HG03432 (cell line): Measurements from ENCODE around the gene LEP.
A peak's percentile ranks its signal among the peaks of the same experiment; 100 is the strongest.

Experiments used
- ATAC-seq: cut with Tn5 transposase; IDR thresholded peaks from one replicate; pipeline ENCODE4 v1.9.1; 2021; ENCODE audit warnings: mild to moderate bottlenecking, moderate library complexity; ENCODE audit not compliant: unreplicated experiment

LEP gene

DNA sequence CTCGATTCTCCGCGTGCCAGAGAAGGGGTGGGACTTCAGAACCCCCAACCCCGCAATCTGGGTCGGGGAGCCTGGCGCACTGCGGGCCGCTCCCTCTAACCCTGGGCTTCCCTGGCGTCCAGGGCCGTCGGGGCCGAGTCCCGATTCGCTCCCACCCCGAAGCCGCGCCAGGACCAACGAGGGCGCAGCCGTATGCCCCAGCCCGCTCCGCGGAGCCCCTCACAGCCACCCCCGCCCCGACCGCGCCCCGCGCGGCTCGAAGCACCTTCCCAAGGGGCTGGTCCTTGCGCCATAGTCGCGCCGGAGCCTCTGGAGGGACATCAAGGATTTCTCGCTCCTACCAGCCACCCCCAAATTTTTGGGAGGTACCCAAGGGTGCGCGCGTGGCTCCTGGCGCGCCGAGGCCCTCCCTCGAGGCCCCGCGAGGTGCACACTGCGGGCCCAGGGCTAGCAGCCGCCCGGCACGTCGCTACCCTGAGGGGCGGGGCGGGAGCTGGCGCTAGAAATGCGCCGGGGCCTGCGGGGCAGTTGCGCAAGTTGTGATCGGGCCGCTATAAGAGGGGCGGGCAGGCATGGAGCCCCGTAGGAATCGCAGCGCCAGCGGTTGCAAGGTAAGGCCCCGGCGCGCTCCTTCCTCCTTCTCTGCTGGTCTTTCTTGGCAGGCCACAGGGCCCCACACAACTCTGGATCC lies at the start of gene LEP:
Gene LEP (plus strand): TSS at position 583 of the 691 bp plus-strand sequence. CDS start 10,741 bp downstream, outside the sequence.
- no peak for ATAC-seq

GRCh38 chr7:128192497-128193142 lies 48.5 kb upstream of the LEP start:
- no peak for ATAC-seq

DNA sequence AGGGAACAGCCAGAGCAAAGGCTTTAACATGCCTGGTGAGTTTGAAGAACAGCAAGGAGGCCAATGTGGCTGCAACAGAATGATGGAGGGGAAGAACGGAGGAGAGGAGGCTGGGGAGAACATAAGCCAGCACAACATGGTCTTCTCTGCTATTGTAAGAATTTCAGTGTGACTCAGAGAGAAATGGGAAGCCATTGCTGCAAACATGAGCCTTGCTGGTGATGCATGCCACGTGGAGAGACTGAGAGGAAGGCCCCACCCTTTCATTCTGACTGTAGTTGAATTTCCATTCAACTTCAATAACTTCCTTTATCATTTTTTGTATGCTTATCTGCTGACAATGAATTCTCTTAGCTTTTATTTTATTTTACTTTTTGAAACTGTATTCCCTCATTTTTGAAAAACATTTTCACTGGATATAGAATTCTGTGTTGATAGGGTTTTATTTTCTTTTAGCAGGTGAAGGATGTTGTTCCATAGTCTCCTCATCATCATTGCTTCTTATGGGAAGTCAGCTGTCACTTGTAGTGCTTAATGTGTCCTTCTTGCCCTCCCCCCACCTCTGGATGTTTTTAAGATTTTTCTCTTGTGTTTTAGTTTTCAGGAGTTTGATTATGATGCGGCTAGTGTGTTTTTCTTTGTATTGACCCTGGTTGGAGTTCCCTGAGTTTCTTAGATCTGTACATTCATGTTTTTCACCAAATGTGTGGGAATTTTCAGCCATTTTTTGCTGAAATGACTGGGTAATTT lies 46.4 kb upstream of the LEP start:
- no peak for ATAC-seq

DNA sequence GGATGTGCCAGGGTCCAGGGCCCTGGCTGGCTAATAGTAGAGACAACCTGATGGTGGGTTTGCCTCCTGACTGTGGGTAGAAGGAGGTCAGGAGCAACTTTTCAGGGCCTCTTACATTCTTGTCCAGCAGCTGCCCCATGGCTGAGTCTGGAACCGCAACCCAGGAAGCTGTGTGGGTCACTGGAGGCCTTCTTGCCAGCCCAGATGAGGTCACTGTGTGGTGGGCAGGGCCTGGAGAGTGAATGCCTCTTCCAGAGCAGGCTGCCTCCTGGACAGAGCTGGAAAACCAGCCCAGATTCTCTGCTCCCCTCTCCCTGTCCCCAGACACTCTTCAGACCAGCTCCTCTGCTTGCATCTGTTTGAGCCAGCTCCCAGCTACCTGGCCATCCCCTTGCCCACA lies 43.5 kb upstream of the LEP start:
- ATAC-seq = no peak

DNA sequence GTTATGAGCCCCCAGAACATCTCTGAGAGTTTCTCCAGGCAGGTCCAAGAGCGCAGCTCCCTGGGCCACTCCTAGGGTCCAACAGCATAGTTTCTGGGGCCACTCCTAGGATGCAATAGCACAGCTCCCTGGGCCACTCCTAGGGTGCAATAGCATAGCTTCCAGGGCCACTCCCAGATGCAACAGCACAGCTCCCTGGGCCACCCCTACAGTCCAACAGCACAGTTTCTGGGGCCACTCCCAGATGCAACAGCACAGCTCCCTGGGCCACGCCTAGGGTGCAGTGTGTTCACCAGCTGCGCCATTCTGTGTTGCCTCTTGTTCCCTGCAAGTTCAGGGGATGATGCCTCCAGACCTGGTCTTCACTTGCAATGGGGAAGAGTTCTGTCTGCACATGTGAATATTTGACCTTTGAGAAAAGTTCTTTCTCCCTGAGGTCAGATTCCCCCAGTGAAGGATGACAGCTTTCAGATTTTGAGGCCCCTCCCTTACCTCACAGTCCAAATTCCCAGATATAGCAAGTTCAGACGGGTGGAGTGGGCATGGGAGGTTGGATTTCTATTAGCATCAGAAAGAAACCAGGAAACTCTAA lies 43.0 kb upstream of the LEP start:
- ATAC-seq = no peak

DNA sequence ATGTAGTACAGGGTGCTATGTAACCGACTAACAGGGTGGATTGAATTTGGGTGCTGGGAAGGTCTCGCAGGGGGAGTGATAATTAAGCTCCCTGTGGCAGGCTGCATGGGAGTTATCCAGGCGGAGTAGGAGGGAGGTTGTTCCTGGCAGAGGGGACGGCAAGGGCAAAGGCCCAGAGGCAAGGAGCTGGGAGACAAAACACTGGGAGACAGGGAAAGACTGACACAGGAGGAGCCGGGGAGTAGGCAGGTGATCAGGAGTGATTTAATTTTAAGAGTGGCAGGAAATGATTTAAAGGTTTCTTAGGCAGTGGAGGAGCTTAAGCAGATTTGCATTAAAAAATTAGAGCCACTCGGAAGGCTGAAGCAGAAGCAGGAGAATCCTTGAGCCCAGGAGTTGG lies 40.7 kb upstream of the LEP start:
- ATAC-seq = no peak

GRCh38 chr7:128201067-128201689 lies 39.9 kb upstream of the LEP start:
- ATAC-seq = no peak

GRCh38 chr7:128201690-128202085 lies 39.4 kb upstream of the LEP start:
- ATAC-seq = no peak

- no peak for ATAC-seq
Observed at GRCh38 chr7:128202287-128202957, 38.7 kb upstream of the LEP start.

GRCh38 chr7:128203047-128203491 lies 38.0 kb upstream of the LEP start:
- ATAC-seq = no peak

DNA sequence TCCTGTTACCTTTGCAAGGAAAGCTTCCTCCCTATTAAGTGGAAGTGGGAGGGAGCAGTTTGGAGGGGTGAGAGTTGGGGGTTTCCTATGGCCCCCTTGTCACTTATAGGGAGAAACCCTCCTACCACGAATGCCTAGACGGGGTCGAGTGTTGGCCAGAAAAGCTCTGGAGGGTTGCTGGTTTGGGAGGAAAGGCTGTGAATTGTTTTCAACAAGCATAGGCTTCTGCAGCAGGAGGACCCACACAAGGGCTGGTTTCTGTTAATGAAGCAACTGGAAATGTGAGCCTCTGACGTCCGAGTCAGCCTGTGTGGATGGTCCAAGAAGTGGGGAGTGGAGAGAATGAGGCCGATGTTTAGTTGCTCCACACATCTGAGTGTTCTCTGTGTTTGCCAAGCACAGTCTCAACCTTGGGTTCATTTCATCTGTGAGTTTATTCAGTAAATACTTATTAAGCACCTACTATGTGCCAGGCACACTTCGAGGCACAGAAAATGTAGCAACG lies 37.3 kb upstream of the LEP start:
- no peak for ATAC-seq

DNA sequence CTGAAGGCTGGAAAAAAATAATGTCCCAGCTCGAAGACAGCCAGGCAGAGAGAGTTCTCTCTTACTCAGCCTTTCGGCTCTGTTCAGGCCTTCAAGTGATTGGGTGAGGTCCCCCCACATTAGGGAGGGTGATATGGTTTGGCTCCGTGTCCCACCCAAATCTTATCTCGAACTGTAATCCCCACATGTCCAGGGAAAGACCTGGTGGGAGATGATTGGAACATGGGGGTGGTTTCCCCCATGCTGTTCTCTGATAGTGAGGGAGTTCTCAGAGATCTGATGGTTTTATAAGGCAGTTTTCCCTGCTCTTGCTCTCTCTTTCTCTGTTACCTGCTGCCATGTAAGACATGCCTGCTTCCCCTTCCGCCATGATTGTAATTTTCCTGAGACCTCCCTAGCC lies 36.6 kb upstream of the LEP start:
- ATAC-seq = no peak

DNA sequence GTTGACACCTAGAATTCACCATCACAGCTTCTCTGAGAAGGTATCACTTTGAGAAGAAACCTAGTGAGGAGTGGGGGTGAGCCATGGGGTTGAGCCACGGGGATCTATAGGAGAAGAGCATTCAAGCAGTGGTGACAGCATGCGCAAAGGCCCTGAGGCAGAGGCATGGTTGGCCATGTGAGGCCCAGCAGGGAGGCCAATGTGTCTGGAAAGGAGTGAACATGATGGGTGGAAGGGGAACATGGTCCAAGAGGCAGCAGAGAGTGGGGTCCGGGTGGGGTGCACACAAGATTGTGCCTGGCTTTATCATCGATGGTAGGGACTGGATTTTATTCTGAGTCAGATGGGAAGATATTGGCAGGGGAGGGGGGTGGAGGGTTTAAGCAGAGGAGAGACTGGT lies 36.0 kb upstream of the LEP start:
- no peak for ATAC-seq

GRCh38 chr7:128206017-128206746 lies 34.9 kb upstream of the LEP start:
- no peak for ATAC-seq

GRCh38 chr7:128206747-128207500 lies 34.2 kb upstream of the LEP start:
- no peak for ATAC-seq

DNA sequence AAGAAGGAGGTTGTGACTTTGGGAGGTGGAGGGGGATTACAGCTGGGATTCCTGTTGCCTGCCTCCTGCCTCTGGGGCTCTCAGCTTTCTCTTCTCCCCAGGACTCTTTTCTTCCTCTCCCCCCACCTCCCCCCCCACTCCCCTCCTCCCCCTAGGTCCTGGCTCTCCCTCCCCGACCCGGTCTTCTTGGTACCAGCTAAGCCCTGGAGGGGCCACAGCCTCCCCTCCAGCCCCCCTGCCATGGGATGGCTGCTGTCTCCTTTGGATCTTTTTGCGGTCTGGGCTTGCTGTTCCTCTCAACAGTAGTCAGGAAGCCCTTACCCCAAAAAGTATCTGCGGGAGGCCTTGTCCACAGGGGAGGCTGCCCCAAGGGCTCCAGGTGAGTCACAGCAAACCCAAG lies 33.5 kb upstream of the LEP start:
- ATAC-seq = no peak

GRCh38 chr7:128209229-128210035 lies 31.6 kb upstream of the LEP start:
- peak; percentile 71 for ATAC-seq

- no peak for ATAC-seq
Observed at GRCh38 chr7:128210036-128210347, 31.1 kb upstream of the LEP start.
